ENCODE results near the gene SLC66A2.
A peak's percentile ranks its signal among the peaks of the same experiment; 100 is the strongest.

SLC66A2 gene

DNA sequence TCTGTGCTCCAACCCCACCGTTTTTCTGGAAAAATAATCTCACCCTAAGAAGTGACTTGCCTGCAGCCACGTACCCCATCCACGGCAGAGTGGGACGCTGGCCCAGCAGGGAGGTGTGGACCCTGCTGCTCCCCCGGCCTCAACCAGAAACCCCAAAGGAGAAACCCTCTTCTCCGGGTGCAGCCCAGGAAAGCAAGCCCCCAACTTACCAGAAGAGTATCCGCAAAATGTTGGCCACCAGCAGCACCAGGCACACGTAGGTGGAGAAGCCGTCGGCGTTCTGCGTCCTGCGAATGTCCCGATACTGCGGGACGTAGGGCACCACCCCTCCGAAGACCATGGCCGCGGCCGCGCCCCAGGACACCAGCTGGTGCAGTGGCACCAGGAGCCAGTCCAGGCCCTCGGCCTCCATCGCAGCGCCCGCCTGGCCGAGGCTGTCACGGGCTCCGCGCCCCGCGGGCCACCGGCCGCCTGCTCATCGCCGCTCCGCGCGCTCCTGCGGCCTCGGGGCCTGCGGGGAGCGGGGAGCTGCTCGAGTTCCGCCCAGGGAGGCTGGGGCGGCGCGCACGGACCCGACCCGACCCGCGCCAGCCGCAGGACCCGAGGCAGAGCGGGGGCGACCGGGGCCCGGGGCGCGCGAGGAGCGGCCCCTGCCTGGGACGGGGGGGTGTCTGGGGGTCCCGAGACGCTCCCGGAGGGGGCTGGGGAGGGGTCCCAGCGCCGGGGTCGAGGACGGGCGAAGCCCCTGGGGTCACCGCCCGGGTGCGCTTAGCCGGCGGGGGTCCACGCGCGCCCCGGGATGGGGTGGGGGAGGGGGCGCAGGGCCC is 725 bp downstream of the SLC66A2 start:
- DNase-seq (ENCODE audit: low spot score) = peak; percentile 71

DNA sequence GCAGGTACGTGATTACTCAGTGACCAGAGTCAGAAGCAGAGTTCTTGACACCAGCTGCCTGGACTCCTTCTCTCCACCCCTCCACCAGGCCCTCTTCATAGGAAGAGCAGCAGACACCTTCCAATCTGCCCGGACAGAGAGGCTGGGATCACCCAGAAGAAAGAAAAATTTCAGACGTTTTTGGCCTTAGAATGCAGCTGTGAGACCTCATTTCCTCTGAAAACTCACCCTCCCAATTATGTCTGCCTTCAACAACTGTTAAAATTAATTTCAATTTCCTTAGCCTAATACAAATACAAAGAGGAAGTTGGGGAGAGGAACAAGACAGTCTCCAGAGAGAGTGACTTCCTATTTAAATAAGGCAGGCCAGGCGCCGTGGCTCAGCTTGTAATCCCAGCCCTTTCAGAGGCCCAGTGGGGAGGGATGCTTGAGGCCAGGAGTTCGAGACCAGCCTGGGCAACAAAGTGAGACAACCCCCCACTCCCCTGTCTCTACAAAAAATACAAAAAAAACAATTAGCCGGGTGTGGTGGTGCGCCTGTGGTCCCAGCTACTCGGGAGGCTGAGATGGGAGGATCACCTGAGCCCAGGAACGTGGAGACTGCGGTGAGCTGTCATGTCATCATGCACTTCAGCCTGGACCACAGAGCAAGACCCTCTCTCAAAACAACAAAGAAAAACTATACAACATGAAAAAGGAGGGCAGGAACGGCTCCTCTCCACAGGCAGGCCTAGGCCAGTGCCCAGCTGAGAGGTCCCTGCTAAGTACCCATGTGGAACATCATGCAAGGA is 1.6 kb downstream of the SLC66A2 start:
- DNase-seq (ENCODE audit: low spot score) = no peak

- DNase-seq (ENCODE audit: low spot score) = no peak
Measured at GRCh38 chr18:79948719-79949411, 2.6 kb downstream of the SLC66A2 start.

DNA sequence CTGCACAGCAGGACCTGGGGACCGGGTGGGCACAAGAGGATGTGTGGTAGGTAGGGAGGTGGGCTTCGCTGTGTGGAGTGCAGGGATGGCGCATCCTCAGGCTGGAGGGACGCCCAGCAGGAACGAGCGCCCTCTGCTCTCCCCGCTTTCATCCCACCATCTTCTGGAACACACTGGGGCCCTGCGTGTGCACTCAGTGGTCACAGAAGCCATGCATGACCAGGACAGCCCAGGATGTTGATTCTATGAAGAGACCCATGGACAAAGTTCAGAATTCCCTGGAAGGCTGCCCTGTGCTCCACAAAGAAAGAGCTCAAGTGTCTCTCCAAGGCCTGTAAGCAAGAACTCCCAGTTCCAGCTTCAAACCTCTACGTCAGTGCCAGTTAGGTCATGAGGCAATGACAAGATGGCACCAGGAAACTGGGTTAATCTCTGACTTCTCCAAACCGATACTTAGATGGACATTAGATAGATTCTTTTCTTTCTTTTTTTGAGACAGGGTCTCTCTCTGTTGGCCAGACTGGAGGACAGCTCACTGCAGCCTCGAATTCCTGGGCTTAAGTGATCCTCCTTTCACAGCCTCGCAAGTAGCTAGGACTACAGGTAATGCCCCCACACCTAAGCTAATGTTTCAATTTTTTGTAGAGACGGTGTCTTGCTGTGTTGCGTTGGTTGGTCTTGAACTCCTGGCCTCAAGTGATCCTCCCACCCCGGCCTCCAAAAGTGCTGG is 3.4 kb downstream of the SLC66A2 start:
- DNase-seq (ENCODE audit: low spot score) = no peak

DNA sequence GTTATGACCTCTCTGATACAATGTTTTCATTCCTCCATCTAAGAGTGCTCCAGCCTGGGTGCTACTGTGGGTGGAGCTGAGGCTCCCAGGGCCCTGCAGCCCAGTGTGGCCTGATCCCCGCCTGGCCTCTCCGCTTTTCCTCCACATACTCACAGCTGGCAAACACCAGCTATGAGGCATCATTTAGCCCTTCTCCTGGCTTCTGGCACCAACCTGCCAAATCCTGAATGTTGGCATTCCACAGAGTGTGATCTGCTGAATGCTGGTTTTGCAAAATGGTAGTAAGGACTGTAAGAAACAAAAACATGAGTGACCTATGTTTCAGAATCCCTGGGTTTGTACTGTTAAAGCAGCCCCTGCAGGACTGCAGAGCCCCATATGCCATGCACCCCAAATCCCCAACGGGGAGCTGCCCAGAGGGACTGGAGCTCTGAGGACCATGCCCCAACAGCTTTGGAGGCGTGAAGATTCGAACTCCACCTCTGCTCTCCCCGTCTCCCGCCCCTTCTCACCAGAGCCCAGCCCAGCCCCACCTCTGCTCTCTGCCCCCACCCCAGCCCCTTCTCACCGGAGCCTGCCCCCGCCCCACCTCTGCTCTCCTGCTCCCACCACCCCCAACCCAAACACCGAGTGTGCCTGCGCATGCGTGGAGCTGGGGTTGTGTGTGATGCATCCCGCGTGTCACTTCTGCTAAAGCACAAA is 4.2 kb downstream of the SLC66A2 start:
- peak; percentile 29 for DNase-seq (ENCODE audit: low spot score)

GRCh38 chr18:79945118-79946042 is 6.1 kb downstream of the SLC66A2 start:
- no peak for DNase-seq (ENCODE audit: low spot score)

- no peak for DNase-seq (ENCODE audit: low spot score)
Measured at GRCh38 chr18:79944746-79945117, 6.7 kb downstream of the SLC66A2 start.

- DNase-seq (ENCODE audit: low spot score) = no peak
Measured at GRCh38 chr18:79944126-79944731, 7.2 kb downstream of the SLC66A2 start.

- no peak for DNase-seq (ENCODE audit: low spot score)
Measured at GRCh38 chr18:79943608-79944125, 7.8 kb downstream of the SLC66A2 start.

- no peak for DNase-seq (ENCODE audit: low spot score)
Measured at GRCh38 chr18:79942786-79943607, 8.5 kb downstream of the SLC66A2 start.

DNA sequence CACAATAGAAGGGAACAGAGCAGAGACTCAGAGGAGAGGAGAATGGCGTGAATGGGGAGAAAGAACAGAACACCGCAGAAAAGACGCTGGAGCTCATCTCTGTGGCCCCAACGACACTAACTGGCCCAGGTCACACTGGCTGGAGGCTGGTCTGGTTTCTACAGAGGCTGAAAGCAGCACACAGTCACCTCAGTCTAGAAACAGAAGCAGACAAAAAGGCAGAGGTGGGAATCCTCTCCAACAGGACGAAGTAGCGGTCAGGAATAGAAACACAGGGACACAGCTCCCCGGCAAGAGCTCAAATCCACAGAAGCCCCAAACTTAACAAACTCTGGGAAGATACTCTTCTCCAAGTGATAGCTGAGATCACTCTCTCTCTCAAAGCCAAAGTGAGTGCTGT is 9.2 kb downstream of the SLC66A2 start:
- no peak for DNase-seq (ENCODE audit: low spot score)

DNA sequence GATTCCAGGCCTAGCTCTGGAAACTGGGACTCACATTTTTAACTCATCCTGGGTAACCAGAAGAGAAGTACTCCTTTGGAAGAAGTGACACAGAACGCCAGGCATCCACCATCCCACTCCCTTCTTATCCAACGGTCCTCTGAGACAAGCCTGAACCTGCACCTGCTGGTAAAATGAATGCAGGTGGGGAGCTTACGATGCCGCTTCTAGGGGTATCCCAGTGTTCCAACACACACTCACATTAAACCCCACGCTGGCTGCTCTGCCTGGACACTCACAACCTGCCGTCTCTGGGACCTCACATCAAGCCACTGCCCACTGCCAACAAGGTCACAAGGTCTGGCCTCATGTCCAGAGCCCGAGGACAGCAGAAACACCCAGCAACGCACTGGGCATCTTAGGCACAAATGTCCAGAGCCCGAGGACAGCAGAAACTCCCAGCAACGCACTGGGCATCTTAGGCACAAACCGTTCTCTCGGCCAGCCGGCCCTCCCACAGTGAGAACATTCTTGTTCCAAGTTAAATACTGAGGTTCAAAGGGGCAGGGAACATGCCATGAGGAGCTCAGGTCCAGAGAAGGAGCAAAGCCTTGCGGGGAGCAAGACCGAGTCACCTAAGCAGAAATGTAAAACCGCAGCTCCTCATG is 9.9 kb downstream of the SLC66A2 start:
- DNase-seq (ENCODE audit: low spot score) = no peak

DNA sequence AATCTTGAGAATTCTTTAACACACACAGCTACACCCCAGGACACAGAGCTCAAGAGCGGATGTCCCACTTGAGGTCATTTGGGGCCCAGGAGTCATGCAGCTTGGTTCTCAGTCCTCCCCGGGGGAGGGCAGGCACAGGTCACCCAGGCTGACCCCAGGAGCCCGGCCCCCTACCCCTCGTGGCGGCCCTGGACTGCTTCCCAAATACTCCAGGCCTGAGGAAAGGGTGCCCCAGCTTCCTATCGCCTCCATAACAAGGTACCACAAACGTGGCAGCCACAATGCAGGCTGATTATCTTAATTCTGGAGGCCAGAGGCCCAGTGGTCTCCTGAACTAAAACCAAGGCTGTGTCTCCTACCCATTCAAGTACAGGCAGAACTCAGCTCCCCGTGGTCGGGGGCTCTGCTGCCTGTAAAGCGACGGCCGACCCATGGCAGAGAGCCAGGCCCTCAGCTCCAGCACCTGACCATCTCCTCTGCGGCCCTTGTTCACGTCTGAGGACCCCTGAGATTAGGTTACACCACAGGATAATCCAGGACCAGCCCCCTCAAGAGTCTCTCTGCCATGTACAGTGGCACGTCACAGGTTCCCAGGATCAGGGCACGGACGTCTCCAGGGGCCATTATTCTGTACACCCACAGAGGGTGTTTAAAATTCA is 10.5 kb downstream of the SLC66A2 start:
- no peak for DNase-seq (ENCODE audit: low spot score)

DNA sequence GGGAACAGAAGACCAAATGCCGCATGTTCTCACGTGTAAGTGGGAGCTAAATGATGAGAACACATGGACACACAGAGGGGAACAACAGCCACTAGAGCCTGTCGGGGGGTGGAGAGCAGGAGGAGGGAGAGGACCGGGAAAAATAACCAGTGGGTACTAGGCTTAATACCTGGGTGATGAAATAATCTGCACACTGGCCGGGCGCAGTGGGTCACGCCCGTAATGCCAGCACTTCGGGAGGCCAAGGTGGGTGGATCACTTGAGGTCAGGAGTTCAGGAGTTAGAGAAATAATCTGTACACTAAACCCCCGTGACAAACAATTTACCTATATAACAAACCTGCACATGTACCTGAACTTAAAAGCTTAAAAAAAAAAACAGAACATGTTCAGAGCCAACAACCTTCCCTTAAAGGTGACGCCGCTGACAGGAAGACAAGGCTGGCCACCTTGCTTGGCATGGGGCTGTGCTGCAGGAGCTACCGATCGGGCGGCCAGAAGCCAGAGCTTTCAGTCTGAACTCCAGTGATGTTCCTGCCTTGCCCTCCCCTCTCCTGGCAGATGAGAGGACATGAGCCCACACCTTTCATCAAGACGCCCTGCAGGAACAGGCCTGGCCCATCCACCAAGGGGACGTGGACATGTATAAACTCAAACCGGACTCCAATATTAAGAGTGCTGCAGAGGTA is 11.2 kb downstream of the SLC66A2 start:
- no peak for DNase-seq (ENCODE audit: low spot score)

DNA sequence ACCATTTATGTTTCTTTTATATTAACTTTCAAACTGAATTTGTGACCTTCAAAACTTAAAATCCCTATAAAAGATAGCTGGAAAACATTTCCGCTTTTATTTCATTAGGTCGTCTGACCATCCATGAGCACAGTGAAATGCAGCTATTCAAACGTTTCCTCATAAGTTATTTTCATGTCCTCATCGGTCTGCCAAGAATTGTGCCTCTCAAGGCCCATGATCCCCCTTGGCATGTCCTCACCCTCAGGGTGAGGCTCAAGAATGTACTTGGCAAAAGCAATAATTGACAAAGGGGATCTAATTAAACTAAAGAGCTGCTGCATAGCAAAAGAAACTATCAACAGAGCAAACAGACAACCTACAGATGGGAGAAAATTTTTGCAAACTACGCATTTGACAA is 12.4 kb downstream of the SLC66A2 start:
- DNase-seq (ENCODE audit: low spot score) = no peak

- DNase-seq (ENCODE audit: low spot score) = no peak
Measured at GRCh38 chr18:79938196-79938595, 13.3 kb downstream of the SLC66A2 start.

Measured in GM03348 (cell line).